Neural cell (in vitro differentiated cells): ENCODE measurements around the gene IDNK.

Source experiments
- EP300 ChIP-seq: fragments of 450-650 bp; conservative IDR thresholded peaks from 2 replicates; pipeline ENCODE4 v1.6.1; 2014; ENCODE audit warnings: antibody characterized with exemption, mild to moderate bottlenecking, moderate library complexity; ENCODE audit not compliant: poor library complexity, severe bottlenecking
- EZH2 ChIP-seq: fragments of 200-600, 300-800 bp; shearing (Covaris generic), sonication (generic); IDR thresholded peaks from 2 replicates; pipeline ENCODE4 v1.6.1; 2014; ENCODE audit warnings: antibody characterized with exemption, low read length, borderline replicate concordance, mild to moderate bottlenecking; ENCODE audit not compliant: insufficient read depth, poor library complexity, severe bottlenecking
- MXI1 ChIP-seq: fragments of 450-650 bp; conservative IDR thresholded peaks from 2 replicates; pipeline ENCODE4 v1.6.1; 2014; ENCODE audit warnings: antibody characterized with exemption, mild to moderate bottlenecking; ENCODE audit not compliant: poor library complexity, severe bottlenecking
- POLR2AphosphoS5 ChIP-seq: IDR thresholded peaks from 2 replicates; pipeline ENCODE4 v1.6.1; 2012
- RAD21 ChIP-seq: fragments of 450-650 bp; conservative IDR thresholded peaks from 2 replicates; pipeline ENCODE4 v1.6.1; 2014; ENCODE audit warnings: antibody characterized with exemption, mild to moderate bottlenecking, moderate library complexity
- TAF1 ChIP-seq: IDR thresholded peaks from 2 replicates; pipeline ENCODE4 v1.6.1; 2012; ENCODE audit warnings: low read depth
- TF ChIP-seq, protein P1 (sequence below): fragments of 450-650 bp; IDR thresholded peaks from 2 replicates; pipeline ENCODE4 v1.5.1; 2014; ENCODE audit warnings: antibody characterized with exemption, mild to moderate bottlenecking, moderate library complexity; ENCODE audit not compliant: poor library complexity, severe bottlenecking
- TF ChIP-seq, protein P2 (sequence below): IDR thresholded peaks from 2 replicates; pipeline ENCODE4 v1.6.1; 2012; ENCODE audit warnings: borderline replicate concordance

DNA sequence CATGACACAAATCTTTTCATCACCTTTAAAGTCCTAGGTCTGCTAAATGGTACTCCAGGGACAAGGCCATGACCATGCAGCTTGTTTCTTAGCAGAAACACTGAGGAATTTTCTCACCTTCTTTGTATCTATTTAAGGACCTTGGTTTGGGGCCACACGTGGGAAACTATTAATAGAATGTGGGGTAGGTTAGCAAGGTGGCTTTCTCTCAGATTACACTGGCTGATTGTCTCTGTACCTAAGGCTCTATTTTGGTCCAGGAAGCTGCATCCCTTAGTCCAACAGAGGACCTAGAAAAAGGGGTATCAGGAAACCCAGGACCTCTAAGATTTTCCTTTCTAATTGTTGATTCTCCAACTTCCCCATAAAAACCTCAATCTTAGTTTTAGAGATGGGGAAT is 48.5 kb upstream of the IDNK start:
- TF ChIP-seq EP300, result no peak
- TF ChIP-seq, protein P1, sequence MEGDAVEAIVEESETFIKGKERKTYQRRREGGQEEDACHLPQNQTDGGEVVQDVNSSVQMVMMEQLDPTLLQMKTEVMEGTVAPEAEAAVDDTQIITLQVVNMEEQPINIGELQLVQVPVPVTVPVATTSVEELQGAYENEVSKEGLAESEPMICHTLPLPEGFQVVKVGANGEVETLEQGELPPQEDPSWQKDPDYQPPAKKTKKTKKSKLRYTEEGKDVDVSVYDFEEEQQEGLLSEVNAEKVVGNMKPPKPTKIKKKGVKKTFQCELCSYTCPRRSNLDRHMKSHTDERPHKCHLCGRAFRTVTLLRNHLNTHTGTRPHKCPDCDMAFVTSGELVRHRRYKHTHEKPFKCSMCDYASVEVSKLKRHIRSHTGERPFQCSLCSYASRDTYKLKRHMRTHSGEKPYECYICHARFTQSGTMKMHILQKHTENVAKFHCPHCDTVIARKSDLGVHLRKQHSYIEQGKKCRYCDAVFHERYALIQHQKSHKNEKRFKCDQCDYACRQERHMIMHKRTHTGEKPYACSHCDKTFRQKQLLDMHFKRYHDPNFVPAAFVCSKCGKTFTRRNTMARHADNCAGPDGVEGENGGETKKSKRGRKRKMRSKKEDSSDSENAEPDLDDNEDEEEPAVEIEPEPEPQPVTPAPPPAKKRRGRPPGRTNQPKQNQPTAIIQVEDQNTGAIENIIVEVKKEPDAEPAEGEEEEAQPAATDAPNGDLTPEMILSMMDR, result no peak
- TF ChIP-seq, protein P2, sequence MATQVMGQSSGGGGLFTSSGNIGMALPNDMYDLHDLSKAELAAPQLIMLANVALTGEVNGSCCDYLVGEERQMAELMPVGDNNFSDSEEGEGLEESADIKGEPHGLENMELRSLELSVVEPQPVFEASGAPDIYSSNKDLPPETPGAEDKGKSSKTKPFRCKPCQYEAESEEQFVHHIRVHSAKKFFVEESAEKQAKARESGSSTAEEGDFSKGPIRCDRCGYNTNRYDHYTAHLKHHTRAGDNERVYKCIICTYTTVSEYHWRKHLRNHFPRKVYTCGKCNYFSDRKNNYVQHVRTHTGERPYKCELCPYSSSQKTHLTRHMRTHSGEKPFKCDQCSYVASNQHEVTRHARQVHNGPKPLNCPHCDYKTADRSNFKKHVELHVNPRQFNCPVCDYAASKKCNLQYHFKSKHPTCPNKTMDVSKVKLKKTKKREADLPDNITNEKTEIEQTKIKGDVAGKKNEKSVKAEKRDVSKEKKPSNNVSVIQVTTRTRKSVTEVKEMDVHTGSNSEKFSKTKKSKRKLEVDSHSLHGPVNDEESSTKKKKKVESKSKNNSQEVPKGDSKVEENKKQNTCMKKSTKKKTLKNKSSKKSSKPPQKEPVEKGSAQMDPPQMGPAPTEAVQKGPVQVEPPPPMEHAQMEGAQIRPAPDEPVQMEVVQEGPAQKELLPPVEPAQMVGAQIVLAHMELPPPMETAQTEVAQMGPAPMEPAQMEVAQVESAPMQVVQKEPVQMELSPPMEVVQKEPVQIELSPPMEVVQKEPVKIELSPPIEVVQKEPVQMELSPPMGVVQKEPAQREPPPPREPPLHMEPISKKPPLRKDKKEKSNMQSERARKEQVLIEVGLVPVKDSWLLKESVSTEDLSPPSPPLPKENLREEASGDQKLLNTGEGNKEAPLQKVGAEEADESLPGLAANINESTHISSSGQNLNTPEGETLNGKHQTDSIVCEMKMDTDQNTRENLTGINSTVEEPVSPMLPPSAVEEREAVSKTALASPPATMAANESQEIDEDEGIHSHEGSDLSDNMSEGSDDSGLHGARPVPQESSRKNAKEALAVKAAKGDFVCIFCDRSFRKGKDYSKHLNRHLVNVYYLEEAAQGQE, result no peak
- no peak for TF ChIP-seq TAF1
- TF ChIP-seq POLR2AphosphoS5, result no peak
- TF ChIP-seq RAD21, result no peak
- TF ChIP-seq EZH2, result no peak
- no peak for TF ChIP-seq MXI1
